HEK293 (cell line): ENCODE measurements around the gene TMEM267.
A peak's percentile ranks its signal among the peaks of the same experiment; 100 is the strongest.
"Not testable (repeated sequence)": the region's sequence is repeated elsewhere in the genome, so short reads cannot be mapped to it uniquely, and the experiment has no call there.

Experiments used
- CTCF ChIA-PET: fragments of 350-600 bp; formaldehyde crosslinking; extraction: SDS; loops from one replicate; lab custom pipeline; 2021; ENCODE audit warnings: antibody characterized with exemption; lab: Yijun Ruan, JAX
- POLR2A ChIA-PET: fragments of 300-600 bp; formaldehyde crosslinking; extraction: SDS; loops from one replicate; lab custom pipeline; 2020; ENCODE audit warnings: antibody characterized with exemption, inconsistent platforms; lab: Yijun Ruan, JAX
- H3K27ac ChIP-seq: fragments of 200-500 bp; sonication (Bioruptor generic); 2 replicates; pipeline ENCODE4 v1.5.1; 2014; ENCODE audit warnings: low read depth, low read length, control low read depth, inconsistent platforms; ENCODE audit errors: extremely low read depth
- H3K36me3 ChIP-seq, 2 experiments: fragments of 200-500 bp in 1 of 2; sonication (Bioruptor generic) in 1 of 2; 1 replicate in 1 of 2; 2 replicates in 1 of 2; pipeline ENCODE4 v1.5.1; 2014 to 2017; ENCODE audit warnings: inconsistent platforms in 2 of 2, low read length in 2 of 2; ENCODE audit not compliant: control insufficient read depth in 2 of 2, insufficient read depth in 1 of 2
- H3K4me1 ChIP-seq: fragments of 200-500 bp; sonication (Bioruptor generic); 2 replicates; pipeline ENCODE4 v1.5.1; 2014; ENCODE audit warnings: mild to moderate bottlenecking, low read length, inconsistent platforms; ENCODE audit not compliant: control insufficient read depth, insufficient read depth
- H3K4me3 ChIP-seq: 2 replicates; pipeline ENCODE4 v1.5.1; 2011; ENCODE audit warnings: low read depth, mild to moderate bottlenecking, control low read depth, low read length, moderate library complexity
- H3K9me3 ChIP-seq: fragments of 200-500 bp; sonication (Bioruptor generic); 2 replicates; pipeline ENCODE4 v1.5.1; 2014; ENCODE audit warnings: low read depth, low read length, inconsistent platforms; ENCODE audit not compliant: control insufficient read depth, insufficient read depth
- PRDM1 ChIP-seq: fragments of 450-650 bp; formaldehyde crosslinking; IDR thresholded peaks from 2 replicates; pipeline ENCODE4; 2016; ENCODE audit warnings: missing biosample characterization, missing genetic modification characterization
- SCRT1 ChIP-seq: fragments of 450-650 bp; formaldehyde crosslinking; IDR thresholded peaks from 2 replicates; pipeline ENCODE4 v1.5.1; 2016; ENCODE audit warnings: missing biosample characterization, missing genetic modification characterization, borderline replicate concordance
- SP7 ChIP-seq: fragments of 450-650 bp; formaldehyde crosslinking; IDR thresholded peaks from 2 replicates; pipeline ENCODE4 v1.5.1; 2016; ENCODE audit warnings: missing biosample characterization, missing genetic modification characterization
- ZBTB48 ChIP-seq: fragments of 450-650 bp; formaldehyde crosslinking; IDR thresholded peaks from 2 replicates; pipeline ENCODE4 v1.5.1; 2016; ENCODE audit warnings: missing biosample characterization, missing genetic modification characterization
- ZFP37 ChIP-seq: fragments of 450-650 bp; formaldehyde crosslinking; IDR thresholded peaks from 2 replicates; pipeline ENCODE4 v1.5.1; 2016; ENCODE audit warnings: missing biosample characterization, missing genetic modification characterization
- ZNF148 ChIP-seq: fragments of 450-650 bp; formaldehyde crosslinking; IDR thresholded peaks from 2 replicates; pipeline ENCODE4 v1.5.0; 2017; ENCODE audit warnings: missing biosample characterization, missing genetic modification characterization, borderline replicate concordance
- ZNF248 ChIP-seq: fragments of 450-650 bp; formaldehyde crosslinking; IDR thresholded peaks from 2 replicates; pipeline ENCODE4 v1.5.1; 2017; ENCODE audit warnings: missing biosample characterization, missing genetic modification characterization
- ZNF335 ChIP-seq: fragments of 450-650 bp; formaldehyde crosslinking; conservative IDR thresholded peaks from 2 replicates; pipeline ENCODE4 v1.5.1; 2016; ENCODE audit warnings: missing biosample characterization, missing genetic modification characterization
- ZNF558 ChIP-seq: fragments of 450-650 bp; formaldehyde crosslinking; IDR thresholded peaks from 2 replicates; pipeline ENCODE4 v1.5.1; 2016; ENCODE audit warnings: missing biosample characterization, missing genetic modification characterization
- ZNF645 ChIP-seq: fragments of 450-650 bp; formaldehyde crosslinking; IDR thresholded peaks from 2 replicates; pipeline ENCODE4; 2016; ENCODE audit warnings: missing biosample characterization, missing genetic modification characterization
- ZNF701 ChIP-seq: fragments of 450-650 bp; formaldehyde crosslinking; IDR thresholded peaks from 2 replicates; pipeline ENCODE4 v1.5.1; 2016; ENCODE audit warnings: missing biosample characterization, missing genetic modification characterization
- ZNF830 ChIP-seq: fragments of 450-650 bp; IDR thresholded peaks from 2 replicates; pipeline ENCODE4 v1.5.0; 2018; ENCODE audit warnings: missing biosample characterization, missing genetic modification characterization, low read depth, mild to moderate bottlenecking, moderate library complexity
- TF ChIP-seq, protein P1 (sequence below): fragments of 450-650 bp; formaldehyde crosslinking; IDR thresholded peaks from 2 replicates; pipeline ENCODE4 v1.5.1; 2016; ENCODE audit warnings: missing biosample characterization, missing genetic modification characterization
- TF ChIP-seq, protein P2 (sequence below): fragments of 450-650 bp; formaldehyde crosslinking; IDR thresholded peaks from 2 replicates; pipeline ENCODE4 v1.5.1; 2016; ENCODE audit warnings: missing biosample characterization, missing genetic modification characterization, low read depth

TMEM267 gene

GRCh38 chr5:43514025-43514424, 30.4 kb upstream of the TMEM267 start:
- Histone ChIP-seq H3K27ac (no peak overlapping the region; the same call in 1 of the 2 replicates), H3K9me3 (no peaks in the 10 kb centered on the region), H3K4me1 (peaks cover 5% of the 10 kb centered on the region; the same call in 1 of the 2 replicates), H3K4me3 (peak overlapping the region; percentile 84), H3K36me3 (peaks cover 0 to 8% of the 10 kb centered on the region in 2 experiments; a peak in 2 of 3 replicates)
- ChIA-PET POLR2A (no interaction called here), CTCF (interaction anchor here (0.6 to 1.3 kb wide), 4 partner anchors 30 to 1299 kb away, joined by 3 to 7 read pairs (median 4); partner anchors contain the start of gene TMEM267)
- TF ChIP-seq ZBTB48 (tag by site-specific recombination) (no peak), PRDM1 (tag by site-specific recombination) (peak; percentile 87), ZNF645 (no peak), ZNF558 (tag by site-specific recombination) (no peak)
- TF ChIP-seq, protein P1, sequence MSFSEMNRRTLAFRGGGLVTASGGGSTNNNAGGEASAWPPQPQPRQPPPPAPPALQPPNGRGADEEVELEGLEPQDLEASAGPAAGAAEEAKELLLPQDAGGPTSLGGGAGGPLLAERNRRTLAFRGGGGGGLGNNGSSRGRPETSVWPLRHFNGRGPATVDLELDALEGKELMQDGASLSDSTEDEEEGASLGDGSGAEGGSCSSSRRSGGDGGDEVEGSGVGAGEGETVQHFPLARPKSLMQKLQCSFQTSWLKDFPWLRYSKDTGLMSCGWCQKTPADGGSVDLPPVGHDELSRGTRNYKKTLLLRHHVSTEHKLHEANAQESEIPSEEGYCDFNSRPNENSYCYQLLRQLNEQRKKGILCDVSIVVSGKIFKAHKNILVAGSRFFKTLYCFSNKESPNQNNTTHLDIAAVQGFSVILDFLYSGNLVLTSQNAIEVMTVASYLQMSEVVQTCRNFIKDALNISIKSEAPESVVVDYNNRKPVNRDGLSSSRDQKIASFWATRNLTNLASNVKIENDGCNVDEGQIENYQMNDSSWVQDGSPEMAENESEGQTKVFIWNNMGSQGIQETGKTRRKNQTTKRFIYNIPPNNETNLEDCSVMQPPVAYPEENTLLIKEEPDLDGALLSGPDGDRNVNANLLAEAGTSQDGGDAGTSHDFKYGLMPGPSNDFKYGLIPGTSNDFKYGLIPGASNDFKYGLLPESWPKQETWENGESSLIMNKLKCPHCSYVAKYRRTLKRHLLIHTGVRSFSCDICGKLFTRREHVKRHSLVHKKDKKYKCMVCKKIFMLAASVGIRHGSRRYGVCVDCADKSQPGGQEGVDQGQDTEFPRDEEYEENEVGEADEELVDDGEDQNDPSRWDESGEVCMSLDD (tag by site-specific recombination), result no peak

DNA sequence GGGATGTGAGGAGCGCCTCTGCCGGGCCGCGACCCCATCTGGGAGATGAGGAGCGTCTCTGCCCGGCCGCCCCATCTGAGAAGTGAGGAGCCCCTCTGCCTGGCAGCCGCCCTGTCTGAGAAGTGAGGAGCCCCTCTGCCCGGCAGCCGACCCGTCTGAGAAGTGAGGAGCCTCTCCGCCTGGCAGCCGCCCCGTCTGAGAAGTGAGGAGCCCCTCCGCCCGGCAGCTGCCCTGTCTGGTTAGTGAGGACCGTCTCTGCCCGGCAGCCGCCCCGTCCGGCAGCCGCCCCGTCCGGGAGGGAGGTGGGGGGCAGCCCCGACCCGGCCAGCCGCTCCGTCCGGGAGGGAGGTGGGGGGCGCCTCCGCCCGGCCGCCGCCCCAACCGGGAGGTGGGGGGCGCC, 27.4 kb upstream of the TMEM267 start:
- POLR2A ChIA-PET, H3K4me1 ChIP-seq, H3K4me3 ChIP-seq, H3K27ac ChIP-seq, CTCF ChIA-PET, H3K9me3 ChIP-seq: not testable (repeated sequence)
- H3K36me3 ChIP-seq, result peaks cover 25 to 27% of the 10 kb centered on the region in 2 experiments

- CTCF ChIA-PET, result interaction anchor here (0.5 to 1.8 kb wide), 2 partner anchors 9 to 14 kb away, joined by 3 to 4 read pairs; partner anchors contain the start of gene TMEM267
- TF ChIP-seq SCRT1 (tag by site-specific recombination) (no peak), SP7 (no peak), ZNF830 (no peak), ZNF701 (tag by site-specific recombination) (no peak), ZFP37 (tag by site-specific recombination) (no peak), ZNF248 (tag by site-specific recombination) (no peak), ZNF148 (tag by site-specific recombination) (no peak), ZNF335 (tag by site-specific recombination) (no peak)
- TF ChIP-seq, protein P2, sequence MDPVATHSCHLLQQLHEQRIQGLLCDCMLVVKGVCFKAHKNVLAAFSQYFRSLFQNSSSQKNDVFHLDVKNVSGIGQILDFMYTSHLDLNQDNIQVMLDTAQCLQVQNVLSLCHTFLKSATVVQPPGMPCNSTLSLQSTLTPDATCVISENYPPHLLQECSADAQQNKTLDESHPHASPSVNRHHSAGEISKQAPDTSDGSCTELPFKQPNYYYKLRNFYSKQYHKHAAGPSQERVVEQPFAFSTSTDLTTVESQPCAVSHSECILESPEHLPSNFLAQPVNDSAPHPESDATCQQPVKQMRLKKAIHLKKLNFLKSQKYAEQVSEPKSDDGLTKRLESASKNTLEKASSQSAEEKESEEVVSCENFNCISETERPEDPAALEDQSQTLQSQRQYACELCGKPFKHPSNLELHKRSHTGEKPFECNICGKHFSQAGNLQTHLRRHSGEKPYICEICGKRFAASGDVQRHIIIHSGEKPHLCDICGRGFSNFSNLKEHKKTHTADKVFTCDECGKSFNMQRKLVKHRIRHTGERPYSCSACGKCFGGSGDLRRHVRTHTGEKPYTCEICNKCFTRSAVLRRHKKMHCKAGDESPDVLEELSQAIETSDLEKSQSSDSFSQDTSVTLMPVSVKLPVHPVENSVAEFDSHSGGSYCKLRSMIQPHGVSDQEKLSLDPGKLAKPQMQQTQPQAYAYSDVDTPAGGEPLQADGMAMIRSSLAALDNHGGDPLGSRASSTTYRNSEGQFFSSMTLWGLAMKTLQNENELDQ (tag by site-specific recombination), result no peak
- TF ChIP-seq, all 188 proteins: peak for 0
- POLR2A ChIA-PET, result interaction anchor here (1.1 kb wide), 1 partner anchor 15 kb away, joined by 4 read pairs; the partner anchor contains the start of gene TMEM267
Measured at GRCh38 chr5:43498581-43498980, 14.9 kb upstream of the TMEM267 start.

More at GRCh38 chr5:43498581-43498980, 14.9 kb upstream of the TMEM267 start:
- H3K36me3 ChIP-seq, result peaks cover 34 to 42% of the 10 kb centered on the region in 2 experiments
- H3K4me3 ChIP-seq, result no peak overlapping the region
- H3K27ac ChIP-seq, result no peak overlapping the region
- no peaks in the 10 kb centered on the region for H3K9me3 ChIP-seq
- no peaks in the 10 kb centered on the region for H3K4me1 ChIP-seq
